ENCODE measurements around the gene ADAM17. TPM values are rescaled to one million over a fixed set of nuclear protein-coding genes. Genes with fewer than 3 reads are reported as not detected.
"Not testable (repeated sequence)": the region's sequence is repeated elsewhere in the genome, so short reads cannot be mapped to it uniquely, and the experiment has no call there.

The ADAM17 gene
- total RNA-seq, 1 experiment from 2014 or later: 17.1 TPM

DNA sequence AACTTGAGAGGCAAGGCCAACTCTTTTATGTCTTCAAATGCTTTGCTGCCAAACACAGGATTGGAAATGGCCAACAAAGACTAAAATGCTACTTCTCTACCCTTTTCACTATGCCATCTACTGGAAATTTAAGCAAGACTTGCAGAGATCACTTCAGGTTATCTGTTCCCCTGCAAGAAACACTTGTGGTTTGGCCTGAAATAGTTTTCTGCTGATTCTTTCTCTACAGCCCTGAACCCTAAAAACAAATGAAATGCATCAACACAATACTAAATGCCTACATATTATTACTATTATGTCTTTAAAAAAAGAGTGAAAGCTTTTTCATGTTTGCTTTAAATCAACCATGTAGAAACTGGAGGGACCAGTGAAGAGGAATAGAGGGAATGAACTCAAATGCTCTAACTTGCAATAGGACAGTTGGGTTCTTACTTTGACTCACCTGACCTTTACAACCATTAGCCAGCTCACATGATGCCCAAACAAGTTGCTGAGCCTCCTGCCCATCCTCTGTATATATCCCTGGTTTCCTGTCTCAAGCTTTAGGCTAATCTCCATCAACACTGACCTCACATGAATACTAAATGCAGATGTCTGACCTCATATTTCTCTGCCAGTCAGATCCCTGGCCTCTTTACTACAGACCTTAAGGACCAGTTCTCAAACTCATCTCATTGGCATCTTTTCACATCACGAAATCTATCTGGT, 17.5 kb upstream of the ADAM17 start:
- in situ Hi-C loops (cut with HindIII; ENCODE audit: low pct_unique_long_range_greater_than_20kb, low sequenced_read_pairs): no loop called here
- no peak for DNase-seq (ENCODE audit: low read depth)

DNA sequence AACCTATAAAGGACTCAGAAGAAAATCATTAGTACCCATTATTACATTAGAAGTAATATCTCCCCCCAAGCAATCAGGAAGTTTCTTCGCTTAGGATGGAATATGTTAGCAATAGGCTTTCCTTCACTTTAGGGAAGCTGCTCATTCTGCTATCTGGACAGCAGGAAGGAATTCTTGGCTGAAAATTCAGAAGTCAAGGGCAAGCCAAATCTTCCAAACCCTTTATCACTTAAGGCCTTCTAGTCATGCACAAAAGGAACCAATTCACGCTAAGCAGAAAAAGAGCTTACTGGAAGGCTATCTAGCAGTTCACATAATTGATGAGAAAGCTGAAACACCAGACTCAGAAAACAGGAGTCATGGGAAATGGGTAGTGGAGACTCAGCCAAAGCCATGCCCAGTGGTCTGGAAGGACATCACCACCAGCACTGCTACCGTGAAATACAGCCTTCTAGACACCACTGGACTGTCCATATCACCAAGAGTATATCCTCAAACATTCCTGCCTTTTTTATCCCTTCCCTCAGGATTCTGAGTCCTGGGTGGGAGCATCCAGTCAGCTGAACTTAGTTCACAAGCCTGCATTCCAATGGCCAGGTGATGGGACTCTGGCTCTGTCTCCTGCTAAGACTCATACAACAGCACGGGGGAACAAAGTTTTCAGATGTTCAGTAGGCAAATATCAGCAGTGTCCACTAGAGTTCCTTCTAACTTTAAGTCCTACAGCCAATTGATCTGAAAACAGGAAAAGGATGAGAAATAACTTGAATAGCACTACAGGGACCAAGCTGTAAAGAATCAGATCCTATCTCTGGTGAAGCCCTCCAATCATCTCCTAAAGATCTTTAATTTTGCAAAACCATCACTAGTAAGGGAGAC, 14.8 kb upstream of the ADAM17 start:
- DNase-seq (ENCODE audit: low read depth): no peak
- in situ Hi-C loops (cut with HindIII; ENCODE audit: low pct_unique_long_range_greater_than_20kb, low sequenced_read_pairs): no loop called here

DNA sequence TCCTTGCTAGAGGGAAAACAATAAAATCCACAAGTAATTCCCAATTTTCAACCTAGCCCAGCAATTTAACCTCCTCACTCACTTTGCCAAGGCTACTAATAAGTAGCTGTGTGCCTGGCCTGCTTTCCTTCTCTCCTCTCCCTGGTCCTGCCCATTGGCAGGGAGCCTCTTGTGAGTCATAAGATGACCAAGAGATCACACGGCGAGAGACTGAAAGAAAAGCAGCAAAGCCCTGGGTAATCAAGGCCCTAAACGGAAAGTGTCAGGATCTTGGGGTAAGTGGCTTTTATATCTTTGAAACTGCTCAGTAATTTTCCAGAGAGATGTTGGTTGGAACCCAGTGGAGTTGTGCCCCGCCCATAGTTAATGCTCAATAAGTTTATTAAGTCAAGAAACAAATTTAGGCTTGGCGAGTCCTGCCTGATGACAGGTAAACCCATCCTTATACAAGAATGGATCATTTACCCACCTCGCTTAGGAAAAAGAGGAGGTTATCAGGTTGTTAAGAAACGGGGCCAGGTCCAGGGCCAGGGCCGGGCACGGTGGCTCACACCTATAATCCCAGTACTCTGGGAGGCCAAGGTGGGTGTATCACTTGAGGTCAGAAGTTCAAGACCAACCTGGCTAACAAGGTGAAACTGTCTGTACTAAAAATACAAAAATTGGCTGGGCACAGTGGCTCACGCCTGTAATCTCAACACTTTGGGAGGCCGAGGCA, 10.0 kb upstream of the ADAM17 start:
- DNase-seq (ENCODE audit: low read depth): peak; percentile 96
- in situ Hi-C loops (cut with HindIII; ENCODE audit: low pct_unique_long_range_greater_than_20kb, low sequenced_read_pairs): no loop called here

DNA sequence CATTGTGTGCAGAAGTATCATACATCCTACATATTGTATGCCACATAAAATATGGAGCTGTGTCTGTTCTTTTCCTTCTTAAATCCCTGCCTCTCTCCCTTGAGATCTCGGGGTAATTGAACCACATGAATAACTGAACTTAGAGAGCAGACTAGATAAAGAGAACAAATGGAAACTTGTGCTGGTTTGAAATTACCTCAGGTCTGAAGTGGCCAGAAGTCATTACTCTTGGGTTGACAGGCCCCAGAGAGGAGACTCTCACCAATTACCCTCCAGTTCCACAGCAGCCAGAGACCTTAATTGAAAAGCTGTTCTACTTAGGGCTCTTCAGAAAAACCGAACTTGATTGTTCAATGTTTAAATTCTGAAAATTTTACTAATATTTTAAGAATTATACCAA, 5.0 kb upstream of the ADAM17 start:
- no peak for DNase-seq (ENCODE audit: low read depth)
- in situ Hi-C loops (cut with HindIII; ENCODE audit: low pct_unique_long_range_greater_than_20kb, low sequenced_read_pairs): no loop called here

DNA sequence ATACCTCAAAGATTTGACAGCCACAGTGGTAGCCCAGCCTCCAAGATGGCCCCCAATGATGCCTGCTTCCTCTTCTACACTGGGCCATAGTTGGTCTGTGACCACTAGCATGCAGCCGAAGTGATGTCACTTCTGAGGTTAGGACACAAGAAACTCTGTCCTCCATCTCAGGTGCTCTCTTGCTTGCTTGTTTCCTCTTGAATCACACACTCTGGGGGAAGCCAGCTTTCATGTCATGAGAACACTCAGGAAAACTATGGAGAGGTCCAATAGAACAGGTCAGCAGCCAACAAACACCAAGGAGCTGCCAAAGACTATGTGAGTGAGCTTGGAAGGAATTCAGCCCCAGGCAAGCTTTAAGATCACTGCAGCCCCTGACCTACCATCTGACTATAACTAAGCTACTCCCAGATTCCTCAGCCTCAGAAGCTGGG, 3.3 kb upstream of the ADAM17 start:
- DNase-seq (ENCODE audit: low read depth): peak; percentile 84
- in situ Hi-C loops (cut with HindIII; ENCODE audit: low pct_unique_long_range_greater_than_20kb, low sequenced_read_pairs): no loop called here

DNA sequence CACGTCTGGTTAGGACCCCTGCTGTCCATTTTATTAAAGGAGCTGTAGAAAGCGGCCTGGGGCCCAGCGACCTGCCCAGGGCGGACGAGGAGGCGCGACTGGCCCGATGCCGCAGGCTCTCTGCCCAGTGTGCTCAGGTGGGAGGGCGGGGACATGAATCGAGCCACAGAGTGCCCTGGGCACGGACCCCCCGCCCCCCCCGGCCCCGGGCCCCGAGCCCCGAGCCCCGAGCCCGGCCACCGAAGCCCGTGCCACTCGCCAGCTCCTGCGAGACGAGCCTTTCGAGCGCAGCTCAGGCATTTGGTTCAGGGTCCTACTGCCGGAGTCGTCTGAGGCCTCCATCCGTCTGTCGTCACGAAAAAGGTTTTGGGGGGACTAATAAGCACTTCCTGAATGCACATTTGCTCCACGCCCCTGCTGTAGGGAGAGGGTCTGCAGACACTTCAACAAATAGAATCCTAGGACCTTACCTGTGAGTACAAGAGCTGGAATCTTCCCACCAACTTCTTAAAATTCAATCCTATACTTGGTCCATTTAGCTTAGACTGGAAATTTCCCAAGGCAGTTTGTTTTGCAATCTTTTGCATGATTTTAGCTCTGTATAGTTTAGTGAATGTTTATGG, 602 bp upstream of the ADAM17 start:
- peak; percentile 36 for DNase-seq (ENCODE audit: low read depth)

DNA sequence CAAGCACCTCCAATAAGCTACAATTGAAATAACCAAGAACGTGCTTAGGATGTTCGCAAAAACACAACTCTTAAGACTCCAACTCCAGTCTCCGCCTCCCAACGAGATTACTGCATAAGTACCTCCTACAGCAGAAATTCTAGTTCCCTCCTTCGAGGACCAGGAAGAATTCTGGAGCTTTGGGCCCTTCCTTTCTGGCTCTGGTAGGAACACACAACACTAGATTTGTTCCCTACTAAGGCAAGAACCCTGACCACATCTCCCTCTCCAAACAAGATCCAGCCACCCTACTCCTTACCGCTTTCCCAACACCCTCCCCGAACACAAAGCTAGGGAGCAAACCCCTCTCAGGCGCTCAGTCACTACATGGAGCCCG, 721 bp downstream of the ADAM17 start:
- DNase-seq (ENCODE audit: low read depth): peak; percentile 73
- in situ Hi-C loops (cut with HindIII; ENCODE audit: low pct_unique_long_range_greater_than_20kb, low sequenced_read_pairs): no loop called here

More for the DNA sequence above, 602 bp upstream of the ADAM17 start:
- in situ Hi-C loops (cut with HindIII; ENCODE audit: low pct_unique_long_range_greater_than_20kb, low sequenced_read_pairs): no loop called here

DNA sequence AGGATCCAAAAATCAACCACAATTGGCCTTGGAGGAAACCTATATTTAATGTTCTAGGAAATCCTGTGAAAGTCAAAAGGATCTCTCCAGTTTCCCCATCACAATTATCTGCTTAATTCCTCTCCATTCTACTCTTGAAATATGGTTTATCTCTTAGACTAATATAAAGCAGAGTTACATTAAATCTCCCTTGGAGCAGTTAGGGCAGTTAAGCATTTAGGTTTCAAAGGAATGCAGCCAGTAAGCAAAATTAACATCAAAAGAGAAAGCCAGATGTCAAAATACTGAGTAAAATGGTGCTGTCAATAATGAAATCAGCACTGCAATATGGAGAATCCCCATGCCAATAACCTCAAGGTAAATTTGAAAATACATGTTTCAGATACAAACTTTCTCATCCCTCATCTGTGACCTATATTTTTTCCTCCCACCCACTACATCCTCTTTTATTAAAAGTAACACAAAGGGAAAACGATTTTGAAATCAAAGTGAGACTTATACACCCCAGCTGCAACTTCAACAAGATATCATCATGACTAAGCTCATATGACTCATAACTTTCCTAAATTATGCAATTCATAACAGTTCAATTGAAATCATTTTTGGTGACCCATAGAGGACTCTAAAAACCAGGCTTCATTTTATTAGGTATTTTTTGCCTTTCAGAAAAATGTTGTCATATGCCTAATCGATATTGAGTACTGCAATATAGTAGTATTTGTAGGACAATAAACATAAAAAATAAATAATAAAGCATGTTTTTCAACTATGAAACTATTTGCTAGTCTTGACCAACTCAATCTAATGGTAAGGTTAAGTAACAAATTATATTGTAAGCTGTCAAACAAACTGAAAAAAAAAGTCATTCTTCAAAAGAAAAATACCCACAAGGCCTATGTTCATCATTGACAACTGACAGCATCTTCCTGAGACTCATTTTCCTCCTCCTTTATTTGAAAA, 3.1 kb downstream of the ADAM17 start:
- DNase-seq (ENCODE audit: low read depth): peak; percentile 45
- in situ Hi-C loops (cut with HindIII; ENCODE audit: low pct_unique_long_range_greater_than_20kb, low sequenced_read_pairs): no loop called here

DNA sequence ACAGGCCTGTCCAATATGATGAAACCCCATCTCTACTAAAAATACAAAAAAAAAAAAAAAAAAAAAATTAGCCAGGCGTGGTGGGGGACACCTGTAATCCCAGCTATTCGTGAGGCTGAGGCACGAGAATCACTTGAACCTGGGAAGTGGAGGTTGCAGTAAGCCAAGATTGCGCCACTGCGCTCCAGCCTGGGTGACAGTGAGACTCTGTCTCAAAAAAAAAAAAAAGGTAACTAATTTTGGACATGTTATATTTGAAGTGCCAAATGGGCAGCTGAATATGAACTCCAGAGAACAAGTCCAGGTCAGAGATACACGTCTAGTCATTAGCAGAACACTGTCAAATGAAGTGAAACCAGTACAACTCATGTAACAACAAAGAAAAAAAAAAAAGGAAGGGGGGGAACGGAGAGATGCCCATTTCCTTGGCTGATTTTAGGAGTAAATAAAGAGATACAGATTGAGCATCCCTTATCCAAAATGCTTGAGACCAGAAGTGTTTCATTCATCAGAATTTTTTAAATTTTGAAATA, 4.7 kb downstream of the ADAM17 start:
- DNase-seq (ENCODE audit: low read depth): peak; percentile 48
- in situ Hi-C loops (cut with HindIII; ENCODE audit: low pct_unique_long_range_greater_than_20kb, low sequenced_read_pairs): not testable (repeated sequence)

DNA sequence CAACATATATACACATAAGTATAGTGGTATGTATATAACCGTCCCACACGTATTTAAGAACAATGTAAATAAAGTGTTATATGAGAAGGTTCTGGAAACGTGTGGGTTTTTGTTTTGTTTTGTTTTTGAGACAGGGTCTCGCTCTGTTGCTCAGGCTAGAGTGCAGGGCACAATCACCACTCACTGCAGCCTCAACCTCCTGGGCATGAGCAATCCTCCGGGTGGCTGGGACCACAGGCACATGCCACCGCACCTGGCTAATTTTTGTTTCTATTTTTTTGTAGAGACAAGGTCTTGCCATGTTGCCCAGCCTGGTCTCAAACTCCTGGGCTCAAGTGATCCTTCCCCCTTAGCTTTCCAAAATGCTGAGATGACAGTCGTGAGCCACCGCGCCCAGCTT, 6.2 kb downstream of the ADAM17 start:
- in situ Hi-C loops (cut with HindIII; ENCODE audit: low pct_unique_long_range_greater_than_20kb, low sequenced_read_pairs): no loop called here
- no peak for DNase-seq (ENCODE audit: low read depth)

DNA sequence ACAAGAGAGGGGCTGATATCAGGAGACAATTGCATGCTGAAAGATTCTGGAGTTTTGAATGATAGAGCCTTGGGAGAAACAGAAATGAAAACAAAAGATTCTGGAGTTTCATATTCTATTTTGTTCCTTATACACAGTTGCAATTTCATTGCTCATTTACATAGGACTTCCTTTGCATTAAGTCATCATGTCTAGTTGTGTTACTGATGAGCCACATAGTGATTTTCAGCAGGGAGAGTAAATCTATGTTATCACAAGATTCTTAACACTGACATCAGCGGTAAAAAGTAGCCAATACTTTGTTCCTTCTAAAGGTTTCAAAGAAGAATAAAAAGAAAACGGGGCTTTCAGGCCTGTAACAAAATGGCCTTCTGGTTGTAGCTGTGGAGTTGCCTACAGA, 7.1 kb downstream of the ADAM17 start:
- DNase-seq (ENCODE audit: low read depth): no peak
- in situ Hi-C loops (cut with HindIII; ENCODE audit: low pct_unique_long_range_greater_than_20kb, low sequenced_read_pairs): no loop called here

DNA sequence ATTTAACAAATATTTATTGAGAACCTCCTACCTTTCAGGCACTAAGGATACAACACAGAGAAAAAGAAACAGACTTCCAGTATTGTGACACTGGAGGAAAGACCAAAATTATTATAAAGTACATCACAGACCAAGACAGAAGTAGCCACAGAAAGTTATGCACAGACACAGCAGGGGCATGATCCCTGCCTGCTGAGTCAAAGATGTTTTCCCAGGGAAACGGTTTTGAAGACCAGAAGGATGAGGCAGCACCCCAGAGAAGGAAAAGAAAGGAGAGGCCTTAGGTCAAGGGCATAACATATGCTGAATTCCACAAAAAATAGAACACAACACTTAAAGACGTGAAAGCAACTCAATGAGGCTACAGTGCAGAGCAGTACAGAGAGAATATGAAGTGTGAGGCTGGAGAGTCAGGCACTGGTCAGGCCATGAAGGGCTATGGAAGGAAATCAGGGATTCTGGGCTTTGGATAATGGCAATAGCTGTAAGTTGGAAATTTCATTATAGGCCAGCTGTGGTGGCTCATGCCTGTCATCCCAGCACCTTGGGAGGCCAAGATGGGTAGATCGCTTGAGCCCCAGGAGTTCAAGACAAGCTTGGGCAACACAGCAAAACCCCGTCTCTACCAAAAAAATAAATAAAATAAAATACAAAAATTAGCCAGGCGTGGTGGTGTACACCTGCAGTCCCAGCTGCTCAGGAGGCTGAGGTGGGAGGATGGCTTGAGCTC, 8.2 kb downstream of the ADAM17 start:
- no peak for DNase-seq (ENCODE audit: low read depth)
- in situ Hi-C loops (cut with HindIII; ENCODE audit: low pct_unique_long_range_greater_than_20kb, low sequenced_read_pairs): no loop called here

DNA sequence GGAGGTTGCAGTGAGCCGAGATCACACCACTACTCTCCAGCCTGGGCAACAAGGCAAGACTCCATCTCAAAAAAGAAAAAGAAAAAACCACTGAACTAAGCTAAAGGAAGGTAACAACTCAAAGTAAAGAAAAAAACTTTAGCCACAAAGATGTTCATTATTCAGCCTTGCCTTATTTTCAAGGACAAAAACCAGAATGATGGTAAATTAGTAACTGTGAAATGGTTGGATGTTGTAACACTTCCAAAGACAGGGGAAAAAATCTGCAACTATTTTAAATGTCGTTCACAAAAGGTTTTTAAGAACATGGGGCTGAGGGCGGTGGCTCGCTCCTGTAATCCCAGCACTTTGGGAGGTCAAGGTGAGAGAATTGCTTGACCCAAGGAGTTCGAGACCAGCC, 10.1 kb downstream of the ADAM17 start:
- in situ Hi-C loops (cut with HindIII; ENCODE audit: low pct_unique_long_range_greater_than_20kb, low sequenced_read_pairs): no loop called here
- no peak for DNase-seq (ENCODE audit: low read depth)

DNA sequence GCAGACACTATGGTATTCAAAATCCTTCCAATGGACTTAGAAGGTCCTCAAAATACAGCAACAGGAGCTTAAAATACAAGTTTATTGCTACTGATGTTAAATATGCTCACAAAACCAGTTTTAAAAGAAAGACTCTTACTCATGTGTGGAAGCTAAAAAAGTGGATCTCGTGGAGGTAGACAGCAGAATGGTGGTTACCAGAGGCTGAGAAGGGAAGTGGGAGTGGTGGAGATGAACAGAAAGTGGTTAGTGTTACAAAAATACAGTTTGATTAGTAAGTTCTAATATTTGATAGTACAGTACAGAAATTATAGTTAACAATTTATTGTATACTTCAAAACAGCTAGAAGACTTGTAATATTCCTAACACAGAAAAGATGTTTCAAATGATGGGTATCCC, 12.1 kb downstream of the ADAM17 start:
- no peak for DNase-seq (ENCODE audit: low read depth)
- in situ Hi-C loops (cut with HindIII; ENCODE audit: low pct_unique_long_range_greater_than_20kb, low sequenced_read_pairs): no loop called here

DNA sequence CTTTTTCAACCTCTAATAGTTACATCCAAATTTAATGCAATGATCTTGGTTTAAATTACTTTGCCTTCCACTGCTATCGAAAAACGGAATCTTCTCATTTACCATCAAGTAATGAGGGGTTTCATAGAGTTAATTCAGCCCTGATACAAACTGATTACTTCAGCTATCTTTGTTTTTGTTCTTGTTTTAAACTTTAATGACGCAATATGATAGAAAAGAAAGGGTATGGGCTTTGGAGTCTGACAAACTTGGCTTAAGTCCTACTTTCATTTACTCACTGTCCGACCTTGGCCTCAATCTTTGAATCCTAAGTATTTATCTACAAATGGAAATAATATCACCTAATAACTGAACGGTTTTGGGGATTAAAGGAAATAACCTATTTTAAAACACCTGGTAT, 16.1 kb downstream of the ADAM17 start:
- no peak for DNase-seq (ENCODE audit: low read depth)

DNA sequence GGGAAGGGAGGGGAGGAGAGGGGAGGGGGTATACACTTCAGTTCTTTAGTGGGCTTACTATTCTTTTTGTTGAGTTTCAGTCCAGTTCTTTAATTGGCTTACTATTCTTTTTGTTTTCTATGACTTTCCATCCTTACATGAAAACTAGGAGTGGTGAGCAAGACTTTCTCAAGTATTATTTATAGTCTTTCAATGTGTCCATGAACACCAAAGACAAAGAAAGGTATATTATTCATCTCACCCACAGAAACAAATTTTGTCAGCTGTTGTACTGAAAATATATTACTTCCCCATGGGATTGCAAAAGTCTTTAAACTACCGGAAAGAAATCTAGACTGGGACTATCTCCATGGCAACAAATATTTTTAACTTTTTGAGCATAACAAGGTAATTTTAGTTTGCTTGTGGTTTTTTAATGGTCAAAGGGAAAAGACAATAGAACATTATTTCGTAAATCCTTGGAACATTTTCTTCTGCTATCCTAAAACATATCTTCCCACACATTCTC, 17.6 kb downstream of the ADAM17 start:
- in situ Hi-C loops (cut with HindIII; ENCODE audit: low pct_unique_long_range_greater_than_20kb, low sequenced_read_pairs): no loop called here
- no peak for DNase-seq (ENCODE audit: low read depth)

More for the DNA sequence above, 16.1 kb downstream of the ADAM17 start:
- in situ Hi-C loops (cut with HindIII; ENCODE audit: low pct_unique_long_range_greater_than_20kb, low sequenced_read_pairs): no loop called here

DNA sequence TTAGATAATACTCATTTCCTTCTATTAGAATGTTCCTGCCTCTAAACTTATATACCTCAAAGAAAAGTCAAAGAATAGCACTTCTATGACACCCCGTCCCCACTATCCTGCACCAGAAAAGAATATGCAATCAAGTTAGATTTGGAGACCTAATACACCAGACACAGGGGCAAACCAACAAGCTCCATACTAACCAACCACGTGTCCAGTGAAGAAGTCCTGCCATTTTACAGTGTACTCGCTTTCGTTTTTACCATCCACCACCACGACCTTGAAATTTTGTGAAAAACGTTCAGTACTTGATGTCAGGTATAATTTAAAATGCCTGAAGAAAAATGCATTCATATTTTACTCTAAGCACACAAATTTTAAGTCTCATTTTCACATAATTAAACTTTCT, 19.1 kb downstream of the ADAM17 start:
- no peak for DNase-seq (ENCODE audit: low read depth)

More for the DNA sequence above, 19.1 kb downstream of the ADAM17 start:
- in situ Hi-C loops (cut with HindIII; ENCODE audit: low pct_unique_long_range_greater_than_20kb, low sequenced_read_pairs): no loop called here

All from Caki2 (cell line).